ENCODE measurements around the gene PTPN23.

DNA sequence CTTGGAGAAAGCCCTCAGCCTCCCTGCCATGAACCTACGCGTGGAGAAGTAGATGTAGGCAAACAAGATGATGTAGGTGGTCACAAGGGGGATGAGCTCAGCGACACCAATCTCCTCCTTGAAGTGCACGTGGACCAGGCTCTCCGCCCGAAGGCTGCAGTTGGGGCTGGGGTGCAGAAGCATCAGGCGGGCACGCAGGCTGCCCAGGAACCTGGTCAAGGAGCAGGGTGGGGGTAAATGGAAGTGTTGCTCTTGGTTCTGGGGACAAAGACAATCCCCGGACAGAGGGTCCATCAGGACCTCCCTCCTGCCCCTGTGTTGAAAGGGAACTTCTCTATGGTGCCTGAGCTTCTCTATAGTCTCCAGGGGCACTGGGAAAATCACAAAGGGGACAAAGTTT is 45.1 kb downstream of the PTPN23 start:
- TF ChIP-seq BHLHE40 (IDR thresholded peaks at IDR 0.05; ENCODE audit: borderline replicate concordance) (no peak), FOXA1 (IDR thresholded peaks at IDR 0.05) (no peak), ARNT (IDR thresholded peaks at IDR 0.05) (no peak), SP1 (IDR thresholded peaks at IDR 0.05) (no peak), PKNOX1 (IDR thresholded peaks at IDR 0.05) (no peak), NFRKB (IDR thresholded peaks at IDR 0.05) (no peak), ZNF384 (IDR thresholded peaks at IDR 0.05) (no peak), SUZ12 (IDR thresholded peaks at IDR 0.05) (no peak), FOXM1 (IDR thresholded peaks at IDR 0.05; ENCODE audit: borderline replicate concordance) (no peak), L3MBTL2 (conservative IDR thresholded peaks at IDR 0.05) (no peak), ELF4 (IDR thresholded peaks at IDR 0.05) (no peak)
